AG09309 (cell line): Measurements from ENCODE around the gene RAPGEF5.

Experiments
- DNase-seq: peaks from one replicate; pipeline ENCODE4 v3.0.0-alpha.2; 2010; ENCODE audit warnings: low read depth
- H3K4me3 ChIP-seq: 2 replicates; pipeline ENCODE4 v1.5.1; 2011; ENCODE audit warnings: mild to moderate bottlenecking, low read depth, low read length, moderate library complexity; ENCODE audit not compliant: control insufficient read depth
- CTCF ChIP-seq: IDR thresholded peaks from 2 replicates; pipeline ENCODE4 v1.5.1; 2011; ENCODE audit warnings: mild to moderate bottlenecking, low read depth, low read length, inconsistent platforms; ENCODE audit not compliant: insufficient read depth, control insufficient read depth; ENCODE audit errors: missing control alignments

RAPGEF5 gene

DNA sequence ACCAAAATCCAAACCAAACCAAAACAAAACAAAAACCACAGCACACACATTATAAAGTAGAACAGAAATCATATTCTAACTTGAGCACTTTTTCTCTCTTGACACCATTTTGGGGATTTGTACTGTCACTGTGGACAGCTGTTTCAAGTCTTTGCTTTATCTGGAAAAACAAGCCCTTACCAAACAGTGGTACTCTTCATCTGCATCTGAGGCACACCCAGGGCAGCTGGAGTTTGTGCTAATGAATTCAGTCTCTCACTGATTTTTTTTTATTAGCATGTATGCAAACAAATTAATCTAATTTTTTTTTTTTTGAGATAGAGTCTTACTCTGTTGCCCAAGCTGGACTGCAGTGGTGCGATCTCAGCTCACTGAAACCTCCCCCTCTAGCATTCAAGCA lies 171.4 kb downstream of the RAPGEF5 start:
- TF ChIP-seq CTCF, result no peak
- no peak for DNase-seq
- H3K4me3 ChIP-seq, result no peak overlapping the region

- no peak for TF ChIP-seq CTCF
- DNase-seq, result no peak
- no peak overlapping the region for H3K4me3 ChIP-seq
Observed at GRCh38 chr7:22184549-22185199, 172.3 kb downstream of the RAPGEF5 start.

DNA sequence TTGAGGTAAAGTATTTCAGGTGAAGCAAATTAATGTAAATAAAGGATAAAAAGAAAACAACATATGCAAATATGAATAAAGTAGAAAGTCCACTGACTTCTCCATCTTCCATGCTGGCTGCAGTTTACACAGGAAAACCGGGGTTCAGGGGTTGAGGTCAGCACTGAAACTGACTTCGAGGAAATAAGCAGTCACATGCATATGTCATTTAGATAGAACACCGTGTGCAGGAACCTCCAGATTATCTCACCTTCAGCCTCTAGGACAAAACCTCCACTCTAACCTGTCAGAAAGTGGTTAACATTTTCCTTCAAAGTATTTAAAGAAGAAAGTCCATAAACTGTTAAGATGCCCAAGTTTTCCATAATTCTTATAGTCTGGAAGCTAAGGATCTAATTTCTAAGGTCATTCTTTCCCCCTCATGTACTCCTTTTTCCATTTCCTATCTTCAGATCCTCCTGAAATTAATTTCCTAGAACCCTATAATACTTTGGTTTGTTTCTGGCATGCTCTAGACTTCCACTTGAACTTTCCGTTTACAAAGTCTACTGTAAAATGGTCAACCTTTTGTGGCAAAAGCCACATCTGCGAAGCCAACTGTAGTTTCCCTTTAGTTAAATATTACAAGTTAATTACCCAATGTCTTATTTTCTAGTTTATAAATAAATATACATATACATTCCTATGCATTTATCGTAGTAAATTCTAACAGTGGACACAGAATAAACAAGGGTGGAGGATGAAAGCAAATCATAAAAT lies 173.3 kb downstream of the RAPGEF5 start:
- DNase-seq, result no peak
- H3K4me3 ChIP-seq, result no peak overlapping the region
- TF ChIP-seq CTCF, result no peak

GRCh38 chr7:22182149-22182548 lies 174.8 kb downstream of the RAPGEF5 start:
- H3K4me3 ChIP-seq, result no peak overlapping the region
- TF ChIP-seq CTCF, result no peak
- DNase-seq, result no peak

- no peak for TF ChIP-seq CTCF
- no peak for DNase-seq
- H3K4me3 ChIP-seq, result no peak overlapping the region
Observed at GRCh38 chr7:22181663-22182062, 175.3 kb downstream of the RAPGEF5 start.

DNA sequence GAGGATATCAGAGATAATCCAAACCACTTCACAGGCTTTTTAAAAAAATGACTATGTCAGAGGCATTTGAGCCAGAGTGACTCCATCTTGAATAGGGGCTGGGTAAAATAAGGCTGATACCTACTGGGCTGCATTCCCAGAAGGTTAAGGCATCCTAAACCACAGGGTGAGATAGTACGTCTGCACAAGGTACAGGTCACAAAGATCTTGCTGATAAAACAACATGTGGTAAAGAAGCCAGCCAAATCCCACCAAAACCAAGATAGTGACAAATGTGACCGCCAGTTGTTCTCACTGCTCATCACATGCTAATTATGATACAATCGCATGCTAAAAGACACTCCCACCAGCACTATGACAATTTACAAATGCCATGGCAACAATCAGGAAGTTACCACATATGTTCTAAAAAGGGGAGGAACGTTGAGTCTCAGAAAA lies 177.5 kb downstream of the RAPGEF5 start:
- no peak for DNase-seq
- TF ChIP-seq CTCF, result no peak

DNA sequence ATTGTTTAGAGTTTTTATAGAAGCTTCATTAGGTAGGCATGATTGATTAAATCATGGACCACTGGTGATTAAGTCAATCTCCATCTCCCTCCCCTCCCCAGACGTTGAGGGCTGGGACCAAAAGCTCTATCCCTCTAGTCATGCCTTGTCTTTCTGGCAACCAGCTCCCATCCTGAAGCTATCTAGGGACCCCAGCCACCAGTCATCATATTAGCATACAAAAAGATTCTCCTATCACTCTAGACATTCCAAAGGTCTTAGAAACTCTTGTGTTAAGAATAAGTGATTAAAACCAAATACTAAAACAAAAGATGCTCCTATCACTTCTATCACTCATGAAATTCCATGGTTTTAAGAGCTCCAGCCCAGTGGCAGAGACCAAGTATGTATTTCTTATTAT lies 178.2 kb downstream of the RAPGEF5 start:
- no peak for DNase-seq
- no peak for TF ChIP-seq CTCF
- no peak overlapping the region for H3K4me3 ChIP-seq

More for the DNA sequence above, 177.5 kb downstream of the RAPGEF5 start:
- H3K4me3 ChIP-seq, result no peak overlapping the region
